Measurements from ENCODE around the gene SLC7A8. TPM values are rescaled to one million over a fixed set of nuclear protein-coding genes. Genes with fewer than 3 reads are reported as not detected.

Gene SLC7A8
- total and polyA plus RNA-seq, 2 of the 4 experiments (the other 2 are of a cell fraction), result 0.31 TPM; not detected in 1

- ChIA-PET CTCF (interaction anchor here (0.9 kb wide), 2 partner anchors 59 to 62 kb away, joined by 3 to 4 read pairs; partner anchors contain the start of gene SLC7A8), POLR2A (ENCODE audit: unreplicated experiment) (no interaction called here)
- Histone ChIP-seq H3K23ac (ENCODE audit: low read depth, low read length) (no peak overlapping the region), H3K4me3 (ENCODE audit: insufficient read depth, low read depth, low read length) (no peak overlapping the region), H4K8ac (ENCODE audit: low read depth in 2 of 2, low read length in 2 of 2) (no peak overlapping the region), H3K79me1 (ENCODE audit: low read depth in 1 of 2, low read length in 2 of 2) (no peaks in the 10 kb centered on the region), H3K9me1 (ENCODE audit: insufficient read depth, low read length) (no peaks in the 10 kb centered on the region), H2BK15ac (ENCODE audit: low read depth, low read length) (no peak overlapping the region), H2AK9ac (replicated peaks; ENCODE audit: low read depth, low read length, poor library complexity) (no peak overlapping the region), H3K4ac (ENCODE audit: low read depth, low read length) (no peak overlapping the region), H3K36me3 (ENCODE audit: control insufficient read depth, insufficient read depth, low read length) (no peaks in the 10 kb centered on the region), H3K27me3 (ENCODE audit: control insufficient read depth, insufficient read depth, low read length) (peaks cover 19% of the 10 kb centered on the region), H3K9me3 (ENCODE audit: control insufficient read depth, insufficient read depth, low read length) (no peaks in the 10 kb centered on the region), H2AK5ac (ENCODE audit: low read depth, low read length) (no peak overlapping the region), H4K5ac (ENCODE audit: low read depth, low read length) (no peak overlapping the region), H2AFZ (replicated peaks; ENCODE audit: low read length, poor library complexity) (no peak overlapping the region), H3K56ac (ENCODE audit: extremely low read depth, insufficient read depth, low read length) (no peak overlapping the region), H3K14ac (replicated peaks; ENCODE audit: low read depth, low read length) (no peak overlapping the region), H3K27ac (ENCODE audit: insufficient read depth, low read length) (no peak overlapping the region), H2BK20ac (ENCODE audit: low read depth, low read length) (no peak overlapping the region), H3K4me1 (ENCODE audit: control insufficient read depth, insufficient read depth, low read length) (0 out of 2 replicates have a peak, but pooled peaks cover 3% of the 10 kb centered on the region), H2BK120ac (ENCODE audit: low read depth, low read length) (no peak overlapping the region), H3K18ac (ENCODE audit: low read depth, low read length) (no peak overlapping the region), H4K20me1 (ENCODE audit: insufficient read depth, low read length) (no peaks in the 10 kb centered on the region), H4K91ac (ENCODE audit: insufficient read depth, low read depth, low read length) (no peak overlapping the region), H2BK5ac (ENCODE audit: low read depth, low read length, poor library complexity, severe bottlenecking) (no peak overlapping the region), H3K9ac (ENCODE audit: low read depth, low read length) (no peak overlapping the region), H3K4me2 (ENCODE audit: low read depth, low read length) (no peak overlapping the region)
- in situ Hi-C loops (cut with MboI; ENCODE audit: low sequenced_read_pairs), result loop anchor here (5.0 kb wide), 1 partner anchor 57 kb away; the partner anchor contains the start of gene SLC7A8
- intact Hi-C loops (cut with micrococcal nuclease), result no loop called here
- TF ChIP-seq BHLHE40 (IDR thresholded peaks at IDR 0.05; ENCODE audit: low read depth, low read length), result no peak
- no peak for TF ChIP-seq POLR2A (IDR thresholded peaks at IDR 0.05; ENCODE audit: low read depth, low read length)
- no peak for TF ChIP-seq ELK1 (IDR thresholded peaks at IDR 0.05; ENCODE audit: borderline replicate concordance, low read depth, low read length)
- TF ChIP-seq CHD1 (IDR thresholded peaks at IDR 0.05; ENCODE audit: low read depth, low read length), result no peak
- no peak for TF ChIP-seq MXI1 (IDR thresholded peaks at IDR 0.05; ENCODE audit: borderline replicate concordance, low read depth, low read length)
- TF ChIP-seq RCOR1 (IDR thresholded peaks at IDR 0.05; ENCODE audit: insufficient replicate concordance, low read length), result no peak
- no peak for TF ChIP-seq NFE2L2 (IDR thresholded peaks at IDR 0.05; ENCODE audit: low read depth, low read length)
- TF ChIP-seq CEBPB (IDR thresholded peaks at IDR 0.05; ENCODE audit: low read depth, low read length), result no peak
- no peak for TF ChIP-seq USF2 (IDR thresholded peaks at IDR 0.05; ENCODE audit: low read depth, low read length)
- no peak for TF ChIP-seq RAD21 (IDR thresholded peaks at IDR 0.05; ENCODE audit: low read length)
- no peak for TF ChIP-seq RFX5 (IDR thresholded peaks at IDR 0.05; ENCODE audit: low read depth, low read length)
- TF ChIP-seq MAZ (IDR thresholded peaks at IDR 0.05; ENCODE audit: borderline replicate concordance, low read depth, low read length), result no peak
- TF ChIP-seq SMC3 (IDR thresholded peaks at IDR 0.05; ENCODE audit: low read depth, low read length), result no peak
- DNase-seq (no peak), ATAC-seq (ENCODE audit: low read depth) (no peak)
- 100% methylated on average over 1 of the region's 3 CpGs; no CpG with 5 or more reads in 1 of the 2 experiments for WGBS, 2 experiments (ENCODE audit: extremely low coverage in 2 of 2, insufficient read length in 1 of 2)
- dilution Hi-C loops (cut with HindIII; ENCODE audit: low sequenced_read_pairs, unreplicated experiment), result no loop called here
- BruUV-seq (replicated peaks), result no TSS peak
These were observed 58.4 kb downstream of the SLC7A8 start for GRCh38 chr14:23125011-23125410.

Measured in IMR-90 (cell line).